Right lobe of liver (tissue), 4 donors: ENCODE measurements around the gene ABCB8.

ENCODE experiments used
- CTCF ChIP-seq, 4 donors: fragments of 200-600 bp in 3 of 4; fragments of 450-650 bp in 1 of 4; IDR thresholded peaks; one replicate each; pipeline versions ENCODE4 v1.5.1 to v1.8.0; 2016 to 2022; ENCODE audit warnings: antibody characterized with exemption in 4 of 4, mild to moderate bottlenecking in 2 of 4
- POLR2A ChIP-seq: fragments of 450-650 bp; IDR thresholded peaks from one replicate; pipeline ENCODE4 v1.6.1; 2017; ENCODE audit warnings: antibody characterized with exemption, mild to moderate bottlenecking
- donor health status: DM: no; HTN: no; CAD: no.
- donor health status: DM: no; HTN: no; CAD: no.
- donor health status: DM: no; HTN: yes; CAD: no.

GRCh38 chr7:151035902-151036301 is 7.7 kb downstream of the ABCB8 start:
- TF ChIP-seq CTCF (IDR thresholded peaks at IDR 0.05) (no peak), POLR2A (no peak)
